Measurements from ENCODE around the gene TMEM128. TPM values are rescaled to one million over a fixed set of nuclear protein-coding genes. Genes with fewer than 3 reads are reported as not detected.
"Not testable (repeated sequence)": the region's sequence is repeated elsewhere in the genome, so short reads cannot be mapped to it uniquely, and the experiment has no call there.

Gene TMEM128
- total RNA-seq, 2 donors from 2014 or later: 9.0 to 10.5 TPM

DNA sequence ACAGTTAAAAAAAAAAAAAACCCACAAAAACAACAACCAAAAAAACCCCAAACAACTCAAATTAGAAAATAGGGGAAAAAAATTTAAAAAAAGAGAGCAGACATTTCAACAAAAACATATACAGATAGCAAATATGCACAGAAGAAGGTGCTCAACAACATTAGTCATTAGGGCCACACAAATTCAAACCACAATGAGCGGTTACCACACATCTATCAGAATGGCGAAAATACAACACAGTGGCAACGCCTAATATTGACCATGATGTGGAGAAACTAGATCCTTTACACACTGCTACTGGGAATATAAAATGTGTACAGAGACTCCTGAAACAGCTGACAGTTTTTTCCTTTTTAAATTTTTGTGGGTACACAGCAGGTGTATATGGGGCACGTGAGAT is 22.5 kb upstream of the TMEM128 start:
- DNase-seq: no peak
- peaks cover 16% of the 10 kb centered on the region for H3K36me3 Mint-ChIP-seq (ENCODE audit: low read depth)

DNA sequence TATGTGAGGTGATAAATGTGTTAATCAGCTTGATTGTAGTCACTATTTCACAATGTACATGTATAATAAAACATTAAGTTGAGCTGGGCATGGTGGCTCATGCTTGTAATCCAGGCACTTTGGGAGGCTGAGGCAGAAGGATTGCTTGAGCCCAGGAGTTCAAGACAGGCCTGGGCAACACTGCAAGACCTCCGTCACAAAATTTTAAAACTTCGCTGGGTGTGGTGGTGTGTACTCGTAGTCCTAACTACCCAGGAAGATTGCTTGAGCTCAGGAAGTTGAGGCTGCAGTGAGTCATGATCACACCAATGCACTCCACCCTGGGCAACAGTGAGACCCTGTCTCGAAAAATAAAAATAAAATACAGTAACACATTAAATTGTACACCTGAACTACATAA is 21.8 kb upstream of the TMEM128 start:
- H3K27me3 Mint-ChIP-seq: no peaks in the 10 kb centered on the region
- H3K4me1 Mint-ChIP-seq: peaks cover 18% of the 10 kb centered on the region
- peak overlapping the region; percentile 62 for H3K4me3 Mint-ChIP-seq
- no peaks in the 10 kb centered on the region for H3K9me3 ChIP-seq (ENCODE audit: control insufficient read depth, low read length, poor library complexity, severe bottlenecking)
- H3K27ac Mint-ChIP-seq: peak overlapping the region; percentile 65
- peaks cover 16% of the 10 kb centered on the region for H3K36me3 Mint-ChIP-seq (ENCODE audit: low read depth)
- DNase-seq (no peak), ATAC-seq (peak; percentile 85)

More for the DNA sequence above, 22.5 kb upstream of the TMEM128 start:
- Mint-ChIP-seq H3K4me3 (peak overlapping the region; percentile 19), H3K27me3 (no peaks in the 10 kb centered on the region), H3K4me1 (peaks cover 18% of the 10 kb centered on the region), H3K27ac (peak overlapping the region; percentile 65)
- no peaks in the 10 kb centered on the region for H3K9me3 ChIP-seq (ENCODE audit: control insufficient read depth, low read length, poor library complexity, severe bottlenecking)
- peak; percentile 33 for ATAC-seq

DNA sequence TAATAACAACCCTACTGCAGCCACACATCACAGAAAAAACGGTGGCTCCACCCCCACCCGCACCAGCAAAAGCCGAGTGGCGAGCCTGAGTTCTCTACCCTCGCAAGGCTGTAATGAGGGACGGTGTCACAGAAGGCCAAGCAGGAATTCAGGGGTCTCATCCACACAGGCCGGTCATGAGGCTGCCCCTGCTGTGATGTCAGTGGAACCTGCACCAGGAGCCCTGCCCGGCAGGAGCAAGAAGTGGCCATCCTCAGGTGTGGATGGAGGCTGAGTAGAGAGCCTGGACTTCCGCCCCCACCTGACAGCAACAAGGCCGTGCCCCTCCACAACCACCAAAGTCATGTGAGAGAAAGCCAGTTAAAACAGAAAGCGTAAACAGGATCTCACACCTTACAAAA is 21.3 kb upstream of the TMEM128 start:
- peaks cover 18% of the 10 kb centered on the region for H3K4me1 Mint-ChIP-seq
- H3K27me3 Mint-ChIP-seq: no peaks in the 10 kb centered on the region
- H3K27ac Mint-ChIP-seq: peak overlapping the region; percentile 65
- DNase-seq (no peak), ATAC-seq (peak; percentile 75)
- H3K36me3 Mint-ChIP-seq (ENCODE audit: low read depth): peaks cover 12% of the 10 kb centered on the region
- peak overlapping the region; percentile 62 for H3K4me3 Mint-ChIP-seq
- H3K9me3 ChIP-seq (ENCODE audit: control insufficient read depth, low read length, poor library complexity, severe bottlenecking): no peaks in the 10 kb centered on the region

DNA sequence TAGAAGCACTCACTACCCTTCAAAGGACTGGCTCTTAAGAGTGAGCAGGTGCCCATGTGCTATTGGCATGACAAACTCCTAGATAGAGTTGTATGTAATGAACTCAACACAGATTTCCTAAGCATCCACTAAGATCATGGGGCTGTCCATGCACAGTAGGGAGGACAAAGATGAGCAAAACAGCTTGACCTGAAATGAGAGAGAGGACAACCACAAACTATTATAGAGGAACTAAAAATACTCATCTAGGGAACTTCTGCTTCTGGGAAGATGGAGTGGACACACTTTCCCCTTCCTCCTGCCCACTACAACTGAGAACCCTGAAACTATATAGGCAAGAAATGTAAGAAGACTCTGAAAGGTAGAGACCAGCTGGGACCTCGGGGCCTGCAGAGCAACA is 20.8 kb upstream of the TMEM128 start:
- Mint-ChIP-seq H3K4me3 (peak overlapping the region; percentile 15), H3K4me1 (peaks cover 18% of the 10 kb centered on the region), H3K27ac (peak overlapping the region; percentile 65), H3K27me3 (no peaks in the 10 kb centered on the region), H3K36me3 (ENCODE audit: low read depth) (peaks cover 10% of the 10 kb centered on the region)
- DNase-seq (no peak), ATAC-seq (no peak)
- H3K9me3 ChIP-seq (ENCODE audit: control insufficient read depth, low read length, poor library complexity, severe bottlenecking): no peaks in the 10 kb centered on the region

DNA sequence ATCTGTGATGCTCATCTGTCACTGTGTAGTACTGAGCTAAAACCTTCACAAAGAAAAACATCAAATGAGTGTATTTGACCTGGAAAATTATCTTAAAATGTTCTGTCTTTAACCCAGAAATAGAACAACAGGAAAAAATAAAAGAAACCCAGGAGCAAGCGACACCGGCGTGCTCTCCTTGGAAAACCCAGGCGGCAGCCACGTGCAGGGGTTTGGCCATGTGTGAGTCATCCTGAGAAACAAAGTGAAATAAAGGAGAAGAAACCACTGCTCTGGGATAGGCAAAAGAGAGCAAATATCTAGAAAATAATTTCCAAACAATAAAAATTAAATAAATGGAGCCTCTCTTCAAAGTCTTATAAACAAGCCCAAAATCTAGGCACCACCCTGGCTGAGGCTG is 20.0 kb upstream of the TMEM128 start:
- H3K27ac Mint-ChIP-seq: peak overlapping the region; percentile 65
- H3K9me3 ChIP-seq (ENCODE audit: control insufficient read depth, low read length, poor library complexity, severe bottlenecking): no peaks in the 10 kb centered on the region
- ATAC-seq (no peak), DNase-seq (no peak)
- peaks cover 18% of the 10 kb centered on the region for H3K4me1 Mint-ChIP-seq
- peaks cover 8% of the 10 kb centered on the region for H3K36me3 Mint-ChIP-seq (ENCODE audit: low read depth)
- no peaks in the 10 kb centered on the region for H3K27me3 Mint-ChIP-seq
- H3K4me3 Mint-ChIP-seq: peak overlapping the region; percentile 45

DNA sequence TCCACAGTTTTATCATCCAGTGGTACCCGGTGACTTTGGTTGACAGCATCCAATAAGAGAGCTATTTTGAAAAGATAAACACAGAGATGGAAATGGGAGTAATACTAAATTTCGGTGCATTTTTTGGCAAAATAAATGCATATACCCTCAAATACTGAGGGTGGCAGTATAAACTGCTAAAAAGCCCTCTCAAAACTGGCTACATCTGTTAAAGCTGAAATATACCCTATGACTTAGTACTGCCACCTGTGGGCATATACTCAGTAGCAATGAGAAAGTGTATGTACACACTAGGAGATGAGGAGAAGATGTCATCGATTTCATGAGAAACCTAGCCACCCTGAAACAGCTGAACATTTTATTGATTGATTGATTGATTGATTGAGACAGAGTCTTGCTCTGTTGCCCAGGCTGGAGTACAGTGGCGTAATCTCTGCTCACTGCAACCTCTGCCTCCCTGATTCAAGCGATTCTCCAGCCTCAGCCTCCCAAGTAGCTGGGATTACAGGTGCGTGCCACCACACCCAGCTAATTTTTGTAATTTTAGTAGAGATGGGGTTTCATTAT is 12.2 kb upstream of the TMEM128 start:
- Mint-ChIP-seq H3K27ac (no peak overlapping the region), H3K36me3 (ENCODE audit: low read depth) (no peaks in the 10 kb centered on the region), H3K4me1 (peaks cover 4% of the 10 kb centered on the region), H3K27me3 (no peaks in the 10 kb centered on the region), H3K4me3 (no peak overlapping the region)
- H3K9me3 ChIP-seq (ENCODE audit: control insufficient read depth, low read length, poor library complexity, severe bottlenecking): no peaks in the 10 kb centered on the region
- no peak for DNase-seq
- ATAC-seq: peak; percentile 100

DNA sequence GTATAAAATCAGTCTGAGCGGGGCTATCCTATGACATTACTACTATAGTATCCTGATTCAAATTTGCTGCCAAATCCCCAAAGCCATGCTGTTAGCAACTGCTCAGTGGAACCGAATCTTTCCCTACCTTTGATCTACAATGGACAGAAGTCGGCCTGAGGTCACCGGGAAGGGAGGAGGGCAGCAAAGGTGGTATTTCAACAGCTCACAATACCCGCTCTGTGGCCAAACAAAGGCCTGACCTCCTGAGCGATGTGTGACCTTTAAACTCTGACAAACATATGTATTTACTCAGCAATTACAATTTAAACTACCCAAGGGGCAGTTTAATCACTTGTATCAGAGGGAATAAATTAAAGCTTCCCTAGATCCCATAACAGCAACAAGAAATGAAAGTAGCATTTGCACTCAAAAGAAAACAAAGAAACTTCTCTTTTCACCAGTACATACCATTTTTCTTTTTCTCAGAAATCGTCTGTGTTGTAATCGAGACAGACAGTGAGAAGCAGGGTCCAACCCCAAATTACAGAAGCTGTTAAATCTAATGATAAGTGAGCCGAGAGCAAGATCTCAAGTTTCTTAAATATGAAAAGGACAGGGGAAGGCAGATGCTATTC is 11.6 kb upstream of the TMEM128 start:
- Mint-ChIP-seq H3K4me3 (no peak overlapping the region), H3K4me1 (peaks cover 4% of the 10 kb centered on the region), H3K27ac (no peak overlapping the region), H3K27me3 (no peaks in the 10 kb centered on the region), H3K36me3 (ENCODE audit: low read depth) (no peaks in the 10 kb centered on the region)
- DNase-seq (no peak), ATAC-seq (no peak)
- no peaks in the 10 kb centered on the region for H3K9me3 ChIP-seq (ENCODE audit: control insufficient read depth, low read length, poor library complexity, severe bottlenecking)

DNA sequence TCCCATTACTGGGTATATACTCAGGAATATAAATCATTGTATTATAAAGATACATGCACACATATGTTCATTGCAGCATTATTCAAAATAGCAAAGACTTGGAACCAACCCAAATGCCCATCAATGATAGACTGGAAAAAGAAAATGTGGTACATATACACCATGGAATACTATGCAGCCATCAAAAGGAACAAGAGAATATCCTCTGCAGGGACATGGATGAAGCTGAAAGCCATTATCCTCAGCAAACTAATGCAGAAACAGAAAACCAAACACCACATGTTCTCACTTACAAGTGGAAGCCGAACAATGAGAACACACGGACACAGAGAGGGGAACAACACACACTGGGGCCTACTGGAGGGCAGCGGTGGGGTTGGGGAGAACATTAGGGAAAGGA is 9.7 kb upstream of the TMEM128 start:
- not testable (repeated sequence) for DNase-seq; H3K36me3 Mint-ChIP-seq (ENCODE audit: low read depth); H3K4me3 Mint-ChIP-seq; H3K4me1 Mint-ChIP-seq; H3K27me3 Mint-ChIP-seq; ATAC-seq; H3K27ac Mint-ChIP-seq; H3K9me3 ChIP-seq (ENCODE audit: control insufficient read depth, low read length, poor library complexity, severe bottlenecking)

DNA sequence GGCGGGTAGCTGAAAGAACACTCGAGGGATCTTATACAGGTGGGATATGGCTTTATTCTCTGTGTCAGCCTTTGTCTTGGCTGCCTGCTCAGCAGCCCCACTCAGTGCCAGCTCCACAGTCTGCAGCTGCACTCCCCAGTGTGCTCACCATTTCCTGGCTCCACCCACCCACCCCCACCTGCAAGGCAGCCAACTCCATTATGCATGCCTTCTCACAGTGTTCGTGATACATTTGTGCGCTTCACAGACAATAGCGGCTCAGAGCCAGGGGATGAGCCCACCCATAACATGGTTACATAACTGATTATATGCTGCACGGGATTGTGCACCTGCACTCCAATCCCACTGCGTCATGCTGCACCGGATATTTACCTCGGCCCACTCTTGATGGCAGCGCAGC is 8.8 kb upstream of the TMEM128 start:
- H3K9me3 ChIP-seq (ENCODE audit: control insufficient read depth, low read length, poor library complexity, severe bottlenecking): no peaks in the 10 kb centered on the region
- DNase-seq: no peak
- Mint-ChIP-seq H3K4me3 (no peak overlapping the region), H3K27me3 (peaks cover 5% of the 10 kb centered on the region), H3K27ac (no peak overlapping the region), H3K36me3 (ENCODE audit: low read depth) (no peaks in the 10 kb centered on the region), H3K4me1 (peaks cover 4% of the 10 kb centered on the region)
- ATAC-seq: no peak

DNA sequence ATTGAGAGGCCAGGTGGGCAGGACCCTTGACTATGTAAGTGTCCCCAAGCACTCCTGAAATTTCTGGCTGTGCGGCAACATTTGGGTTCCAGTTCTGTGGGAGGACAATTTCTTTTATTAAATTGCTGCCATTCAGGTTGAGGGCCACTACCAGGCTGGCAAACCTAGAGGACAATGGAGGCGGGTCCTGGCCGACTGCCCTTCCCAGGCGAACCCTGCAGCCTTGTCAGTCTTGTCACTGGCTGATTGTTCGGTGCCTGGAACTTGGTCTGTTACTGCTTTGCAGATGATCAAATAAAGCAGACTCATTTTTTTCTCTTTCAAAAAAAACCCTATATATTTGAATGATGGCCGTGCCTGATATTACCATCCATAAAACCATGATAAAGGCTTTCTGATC is 6.6 kb upstream of the TMEM128 start:
- no peak for ATAC-seq

DNA sequence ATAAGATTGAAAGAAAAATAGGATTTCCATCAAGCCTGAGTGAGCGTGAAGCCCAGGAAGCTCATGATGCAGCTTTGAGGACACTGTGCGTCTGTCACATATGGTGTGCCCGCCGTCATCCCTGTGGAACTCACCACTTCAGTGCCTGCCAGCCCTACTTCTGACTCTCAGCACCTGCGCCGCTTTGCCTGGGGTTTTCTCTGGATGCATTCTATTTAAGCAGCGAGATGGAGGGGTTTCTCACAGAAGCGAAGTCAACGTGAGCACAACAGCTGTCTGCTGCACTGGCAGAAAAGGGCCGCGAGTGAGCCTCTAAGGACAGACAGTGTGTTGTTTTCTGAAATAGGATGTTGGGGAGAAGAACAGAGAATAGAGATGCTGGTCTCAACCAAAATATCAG is 6.2 kb upstream of the TMEM128 start:
- peaks cover under 1% of the 10 kb centered on the region for H3K4me1 Mint-ChIP-seq
- ATAC-seq (no peak), DNase-seq (no peak)
- peaks cover 5% of the 10 kb centered on the region for H3K27me3 Mint-ChIP-seq
- no peak overlapping the region for H3K4me3 Mint-ChIP-seq
- no peaks in the 10 kb centered on the region for H3K36me3 Mint-ChIP-seq (ENCODE audit: low read depth)
- no peaks in the 10 kb centered on the region for H3K9me3 ChIP-seq (ENCODE audit: control insufficient read depth, low read length, poor library complexity, severe bottlenecking)
- no peak overlapping the region for H3K27ac Mint-ChIP-seq

More for the DNA sequence above, 6.6 kb upstream of the TMEM128 start:
- no peaks in the 10 kb centered on the region for H3K9me3 ChIP-seq (ENCODE audit: control insufficient read depth, low read length, poor library complexity, severe bottlenecking)
- no peak overlapping the region for H3K27ac Mint-ChIP-seq
- no peaks in the 10 kb centered on the region for H3K36me3 Mint-ChIP-seq (ENCODE audit: low read depth)
- H3K4me3 Mint-ChIP-seq: no peak overlapping the region
- DNase-seq: no peak
- H3K4me1 Mint-ChIP-seq: no peaks in the 10 kb centered on the region
- peaks cover 5% of the 10 kb centered on the region for H3K27me3 Mint-ChIP-seq

DNA sequence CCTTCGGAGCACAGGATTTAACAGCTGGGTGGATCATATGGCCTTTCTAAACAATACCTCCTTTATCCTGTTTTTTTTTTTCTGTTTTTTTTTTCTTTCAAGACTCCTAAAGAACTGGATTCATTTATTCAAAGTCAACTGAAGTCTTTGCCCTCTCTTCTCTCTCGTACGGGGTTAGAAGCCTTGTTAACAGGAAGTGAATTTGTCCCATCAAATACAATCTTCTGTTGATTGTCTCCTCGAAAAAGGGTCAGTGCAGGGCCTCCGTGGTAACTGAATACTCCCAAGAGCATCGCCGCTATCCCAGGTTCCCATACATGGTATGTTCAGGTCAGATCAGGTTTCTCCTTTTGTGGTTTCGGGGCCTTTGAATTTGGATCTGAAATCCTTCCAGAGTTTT is 1.8 kb upstream of the TMEM128 start:
- Mint-ChIP-seq H3K27me3 (peaks cover 5% of the 10 kb centered on the region), H3K27ac (no peak overlapping the region), H3K36me3 (ENCODE audit: low read depth) (peaks cover 6% of the 10 kb centered on the region), H3K4me1 (peaks cover 22% of the 10 kb centered on the region), H3K4me3 (peak overlapping the region; percentile 50)
- DNase-seq: no peak
- H3K9me3 ChIP-seq (ENCODE audit: control insufficient read depth, low read length, poor library complexity, severe bottlenecking): no peaks in the 10 kb centered on the region
- no peak for ATAC-seq

DNA sequence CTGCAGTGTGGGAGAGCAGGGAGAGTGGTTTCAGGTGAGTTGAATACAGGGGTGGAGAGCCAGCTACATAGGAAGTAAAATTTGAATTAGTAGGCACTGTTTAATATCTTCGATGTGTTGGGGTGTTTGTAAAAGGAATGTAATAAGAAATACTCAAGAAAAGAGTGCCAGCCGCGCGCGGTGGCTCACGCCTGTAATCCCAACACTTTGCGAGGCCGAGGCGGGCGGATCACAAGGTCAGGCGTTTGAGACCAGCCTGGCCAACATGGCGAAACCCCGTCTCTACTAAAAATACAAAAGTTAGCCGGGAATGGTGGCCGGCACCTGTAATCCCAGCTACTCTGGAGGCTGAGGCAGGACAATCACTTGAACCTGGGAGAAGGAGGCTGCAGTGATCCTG is 1.3 kb upstream of the TMEM128 start:
- H3K4me3 Mint-ChIP-seq: peak overlapping the region; percentile 93
- H3K9me3 ChIP-seq (ENCODE audit: control insufficient read depth, low read length, poor library complexity, severe bottlenecking); H3K27me3 Mint-ChIP-seq; ATAC-seq; H3K36me3 Mint-ChIP-seq (ENCODE audit: low read depth); DNase-seq: not testable (repeated sequence)
- H3K27ac Mint-ChIP-seq: peak overlapping the region; percentile 97
- peaks cover 22% of the 10 kb centered on the region for H3K4me1 Mint-ChIP-seq

DNA sequence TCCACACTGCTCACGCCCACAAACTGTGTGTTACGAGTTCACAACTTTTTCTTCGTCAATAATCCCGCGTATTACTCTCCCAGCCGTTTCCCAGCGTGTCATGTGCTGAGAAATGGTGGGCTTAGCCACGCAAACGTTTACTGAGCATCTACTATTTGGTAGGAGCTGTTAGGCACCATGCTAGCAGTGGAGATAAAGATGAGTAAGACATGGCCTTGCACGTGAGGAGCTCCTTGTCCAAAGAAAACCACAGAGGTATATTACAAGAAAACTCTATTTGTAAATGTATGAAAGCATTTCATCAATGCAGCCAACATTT is 821 bp upstream of the TMEM128 start:
- Mint-ChIP-seq H3K36me3 (ENCODE audit: low read depth) (peaks cover 6% of the 10 kb centered on the region), H3K4me1 (peaks cover 22% of the 10 kb centered on the region), H3K27me3 (no peaks in the 10 kb centered on the region), H3K4me3 (peak overlapping the region; percentile 93), H3K27ac (peak overlapping the region; percentile 97)
- no peaks in the 10 kb centered on the region for H3K9me3 ChIP-seq (ENCODE audit: control insufficient read depth, low read length, poor library complexity, severe bottlenecking)
- no peak for ATAC-seq
- no peak for DNase-seq
